SK-N-MC (cell line): ENCODE results near the gene VRK2.
"Not testable (repeated sequence)": the region's sequence is repeated elsewhere in the genome, so short reads cannot be mapped to it uniquely, and the experiment has no call there.

Experiments
- DNase-seq: peaks from one replicate; pipeline ENCODE4 v3.0.0-alpha.2; 2011; ENCODE audit warnings: low read depth, low spot score
- H3K27ac ChIP-seq: fragments of 200-600 bp; sonication (generic); 2 replicates; pipeline ENCODE4 v1.5.1; 2016; ENCODE audit warnings: mixed run types
- H3K36me3 ChIP-seq: fragments of 200-600 bp; sonication (generic); 2 replicates; pipeline ENCODE4 v1.6.1; 2017; ENCODE audit warnings: antibody characterized with exemption, low read length, mixed read lengths; ENCODE audit not compliant: insufficient read depth
- H3K4me3 ChIP-seq: fragments of 200-600 bp; sonication (generic); 2 replicates; pipeline ENCODE4 v1.5.1; 2016
- H3K9ac ChIP-seq: fragments of 200-600 bp; sonication (generic); 2 replicates; pipeline ENCODE4 v1.8.0; 2017; ENCODE audit warnings: mixed run types, mixed read lengths; ENCODE audit not compliant: insufficient read length
- H3K9me3 ChIP-seq: fragments of 200-600 bp; sonication (generic); 2 replicates; pipeline ENCODE4 v1.6.1; 2017; ENCODE audit warnings: low read depth, mild to moderate bottlenecking, antibody characterized with exemption, low read length, moderate library complexity, mixed read lengths
- EZH2 ChIP-seq: fragments of 200-600 bp; sonication (generic); IDR thresholded peaks from one replicate; pipeline ENCODE4 v1.6.1; 2017; ENCODE audit warnings: antibody characterized with exemption
- FOXP2 ChIP-seq: optimal IDR thresholded peaks from 2 replicates; pipeline ENCODE3; 2011; ENCODE audit warnings: mild to moderate bottlenecking, moderate library complexity; ENCODE audit not compliant: insufficient read depth; ENCODE audit errors: extremely low read length, control extremely low read depth
- POLR2AphosphoS5 ChIP-seq: IDR thresholded peaks from 2 replicates; pipeline ENCODE4 v1.6.1; 2012; ENCODE audit warnings: mild to moderate bottlenecking, low read depth, low read length, borderline replicate concordance

The VRK2 gene

GRCh38 chr2:58131191-58132011, 84.8 kb downstream of the VRK2 start:
- H3K27ac ChIP-seq = peak overlapping the region; percentile 7; the same call in 1 of the 2 replicates
- H3K36me3 ChIP-seq = no peaks in the 10 kb centered on the region
- no peak for DNase-seq
- no peak for TF ChIP-seq POLR2AphosphoS5
- no peak for TF ChIP-seq FOXP2
- TF ChIP-seq EZH2 = no peak
- peak overlapping the region; percentile 7 for H3K9ac ChIP-seq
- no peaks in the 10 kb centered on the region for H3K9me3 ChIP-seq
- no peak overlapping the region for H3K4me3 ChIP-seq

DNA sequence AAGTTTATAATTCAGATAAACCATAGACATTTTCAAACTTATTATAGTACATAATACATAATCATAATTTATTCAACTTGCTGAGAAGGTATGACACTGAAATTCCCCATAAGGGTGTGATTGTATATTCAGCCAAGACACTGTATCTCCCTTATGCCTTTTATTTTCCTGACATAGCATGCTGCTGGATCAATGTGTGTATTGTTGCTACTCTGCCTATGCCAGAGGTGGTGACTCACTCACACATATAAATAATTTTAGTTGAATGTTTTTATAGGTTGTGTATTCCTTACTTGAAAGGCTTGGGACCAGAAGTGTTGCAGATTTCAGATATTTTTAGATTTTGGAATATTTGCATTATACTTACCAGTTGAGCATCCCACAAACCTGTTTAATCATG, 86.8 kb downstream of the VRK2 start:
- no peak for DNase-seq
- Histone ChIP-seq H3K27ac (no peak overlapping the region), H3K36me3 (no peaks in the 10 kb centered on the region), H3K9me3 (no peaks in the 10 kb centered on the region), H3K4me3 (no peak overlapping the region), H3K9ac (no peak overlapping the region)
- no peak for TF ChIP-seq EZH2
- TF ChIP-seq FOXP2 = no peak
- TF ChIP-seq POLR2AphosphoS5 = no peak

GRCh38 chr2:58135861-58136260, 89.3 kb downstream of the VRK2 start:
- DNase-seq = no peak
- Histone ChIP-seq H3K9me3 (no peaks in the 10 kb centered on the region), H3K4me3 (no peak overlapping the region), H3K27ac (no peak overlapping the region), H3K36me3 (no peaks in the 10 kb centered on the region), H3K9ac (no peak overlapping the region)
- TF ChIP-seq FOXP2 = no peak
- TF ChIP-seq EZH2 = no peak
- no peak for TF ChIP-seq POLR2AphosphoS5

- H3K27ac ChIP-seq = no peak overlapping the region
- no peaks in the 10 kb centered on the region for H3K9me3 ChIP-seq
- H3K9ac ChIP-seq = no peak overlapping the region
- DNase-seq = no peak
- no peak overlapping the region for H3K4me3 ChIP-seq
- no peaks in the 10 kb centered on the region for H3K36me3 ChIP-seq
- no peak for TF ChIP-seq POLR2AphosphoS5
- no peak for TF ChIP-seq EZH2
- no peak for TF ChIP-seq FOXP2
Measured at GRCh38 chr2:58137221-58137620, 90.6 kb downstream of the VRK2 start.

GRCh38 chr2:58137856-58138255, 91.2 kb downstream of the VRK2 start:
- Histone ChIP-seq H3K27ac (no peak overlapping the region), H3K4me3 (no peak overlapping the region), H3K9me3 (no peaks in the 10 kb centered on the region), H3K36me3 (no peaks in the 10 kb centered on the region), H3K9ac (no peak overlapping the region)
- DNase-seq = no peak
- no peak for TF ChIP-seq EZH2
- TF ChIP-seq POLR2AphosphoS5 = no peak
- TF ChIP-seq FOXP2 = no peak

- no peak overlapping the region for H3K27ac ChIP-seq
- H3K36me3 ChIP-seq = no peaks in the 10 kb centered on the region
- TF ChIP-seq POLR2AphosphoS5 = no peak
- no peak for TF ChIP-seq EZH2
- TF ChIP-seq FOXP2 = no peak
- no peak for DNase-seq
- no peak overlapping the region for H3K4me3 ChIP-seq
- no peaks in the 10 kb centered on the region for H3K9me3 ChIP-seq
- H3K9ac ChIP-seq = no peak overlapping the region
Measured at GRCh38 chr2:58138396-58139030, 91.9 kb downstream of the VRK2 start.

DNA sequence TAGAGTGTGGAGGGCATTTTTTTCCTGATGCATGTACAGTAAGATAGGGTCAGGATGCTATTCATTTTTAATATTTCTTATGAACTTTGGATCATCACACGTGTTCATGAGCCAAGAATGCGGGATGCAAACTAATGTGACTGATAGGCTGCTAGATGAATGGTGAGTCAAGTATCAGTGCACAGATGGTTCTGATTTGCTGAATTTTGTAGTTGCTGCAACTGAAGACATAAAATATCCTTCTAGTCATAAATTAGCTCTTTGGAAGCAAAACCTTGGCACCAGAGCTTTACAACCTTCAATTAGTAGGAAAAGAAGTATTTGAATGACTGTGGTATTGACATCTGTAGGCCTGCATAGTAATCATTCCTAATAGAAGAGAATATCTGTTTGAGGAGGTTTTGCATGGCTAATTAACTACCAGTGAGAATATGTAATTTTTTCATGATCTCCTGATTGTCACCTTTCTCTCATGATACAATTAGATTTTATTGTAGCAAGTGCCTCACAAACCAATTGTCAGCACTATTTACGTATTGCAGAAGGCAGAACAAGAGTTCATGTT, 94.0 kb downstream of the VRK2 start:
- H3K36me3 ChIP-seq = no peaks in the 10 kb centered on the region
- no peaks in the 10 kb centered on the region for H3K9me3 ChIP-seq
- DNase-seq = no peak
- no peak overlapping the region for H3K27ac ChIP-seq
- TF ChIP-seq POLR2AphosphoS5 (no peak), FOXP2 (no peak), EZH2 (no peak)
- H3K4me3 ChIP-seq = no peak overlapping the region
- no peak overlapping the region for H3K9ac ChIP-seq

DNA sequence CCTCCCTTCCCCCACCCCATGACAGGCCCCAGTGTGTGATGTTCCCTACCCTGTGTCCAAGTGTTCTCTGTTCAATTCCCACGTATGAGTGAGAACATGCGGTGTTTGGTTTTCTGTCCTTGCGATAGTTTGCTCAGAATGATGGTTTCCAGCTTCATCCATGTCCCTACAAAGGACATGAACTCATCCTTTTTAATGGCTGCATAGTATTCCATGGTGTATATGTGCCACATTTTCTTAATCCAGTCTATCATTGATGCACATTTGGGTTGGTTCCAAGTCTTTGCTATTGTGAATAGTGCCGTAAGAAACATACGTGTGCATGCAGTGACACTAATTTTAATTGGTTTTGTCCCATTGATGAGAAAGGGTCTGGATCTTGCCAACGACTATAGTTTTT, 99.2 kb downstream of the VRK2 start:
- H3K9ac ChIP-seq, H3K9me3 ChIP-seq, H3K27ac ChIP-seq, H3K4me3 ChIP-seq, DNase-seq, H3K36me3 ChIP-seq: not testable (repeated sequence)

- DNase-seq = no peak
- TF ChIP-seq POLR2AphosphoS5 (no peak), FOXP2 (no peak), EZH2 (no peak)
Measured at GRCh38 chr2:58146707-58147106, 100.1 kb downstream of the VRK2 start.

More at GRCh38 chr2:58146707-58147106, 100.1 kb downstream of the VRK2 start:
- H3K4me3 ChIP-seq = no peak overlapping the region
- no peak overlapping the region for H3K9ac ChIP-seq
- no peaks in the 10 kb centered on the region for H3K9me3 ChIP-seq
- H3K27ac ChIP-seq = no peak overlapping the region
- H3K36me3 ChIP-seq = no peaks in the 10 kb centered on the region
